H1 (cell line): ENCODE results near the gene ANKFN1. TPM values are rescaled to one million over a fixed set of nuclear protein-coding genes. Genes with fewer than 3 reads are reported as not detected.

ENCODE experiments used
- CTCF ChIA-PET: fragments of 300-600 bp; sonication (Branson Sonifier 250); formaldehyde crosslinking; loops from one replicate; lab custom pipeline; 2021; ENCODE audit not compliant: partially characterized antibody; lab: Charles Lee
- POLR2A ChIA-PET: fragments of 300-600 bp; sonication (Branson Sonifier 250); formaldehyde crosslinking; loops from one replicate; lab custom pipeline; 2021; ENCODE audit warnings: inconsistent platforms; ENCODE audit not compliant: partially characterized antibody; lab: Charles Lee
- DNase-seq, 2 experiments: peaks; one replicate each; pipeline versions ENCODE4 v3.0.0 to v3.0.0-alpha.2; 2010 to 2022; ENCODE audit warnings: low spot score in 2 of 2, low read depth in 1 of 2, mixed read lengths in 1 of 2
- FAIRE-seq: peaks from 2 replicates; lab custom pipeline; 2011; peaks lifted over from hg19 to GRCh38; lab: Jason Lieb, UNC
- H2AFZ ChIP-seq: 2 replicates; pipeline ENCODE4 v1.8.1; 2012; ENCODE audit warnings: low read length, inconsistent platforms
- H2AK5ac ChIP-seq: 2 replicates; pipeline ENCODE4 v1.6.1; 2013; ENCODE audit warnings: low read depth, low read length
- H2BK120ac ChIP-seq: replicated peaks from 2 replicates; pipeline ENCODE3; 2013; ENCODE audit warnings: low read depth, low read length, inconsistent platforms
- H2BK12ac ChIP-seq: 2 replicates; pipeline ENCODE4 v1.6.1; 2013; ENCODE audit warnings: low read depth, low read length
- H2BK15ac ChIP-seq: 2 replicates; pipeline ENCODE4 v1.6.1; 2013; ENCODE audit warnings: low read length
- H2BK20ac ChIP-seq: 2 replicates; pipeline ENCODE4 v1.6.1; 2013; ENCODE audit warnings: low read length
- H2BK5ac ChIP-seq: 2 replicates; pipeline ENCODE4 v1.6.1; 2013; ENCODE audit warnings: low read depth, low read length
- H3K14ac ChIP-seq: 2 replicates; pipeline ENCODE4 v1.6.1; 2013; ENCODE audit warnings: inconsistent platforms; ENCODE audit not compliant: insufficient read length
- H3K18ac ChIP-seq: 2 replicates; pipeline ENCODE4 v1.6.1; 2013; ENCODE audit warnings: low read length; ENCODE audit errors: extremely low read depth
- H3K23ac ChIP-seq: 2 replicates; pipeline ENCODE4 v1.6.1; 2013; ENCODE audit warnings: inconsistent platforms; ENCODE audit not compliant: insufficient read length
- H3K23me2 ChIP-seq: 2 replicates; pipeline ENCODE4 v1.6.1; 2013; ENCODE audit warnings: low read depth, low read length
- H3K27ac ChIP-seq: 2 replicates; pipeline ENCODE4 v1.6.1; 2011; ENCODE audit warnings: low read depth, low read length, inconsistent platforms
- H3K27me3 ChIP-seq, 4 experiments: replicated peaks in 1 of 4; 1 replicate in 1 of 4; 2 replicates in 3 of 4; pipeline versions ENCODE4 v1.6.1 to v1.8.1; 2011 to 2013; ENCODE audit warnings: low read length in 3 of 4, mild to moderate bottlenecking in 3 of 4, inconsistent platforms in 2 of 4, mixed read lengths in 2 of 4, moderate library complexity in 1 of 4; ENCODE audit not compliant: control insufficient read depth in 3 of 4, insufficient read depth in 3 of 4; ENCODE audit errors: extremely low read depth in 1 of 4
- H3K36me3 ChIP-seq, 4 experiments: 2 replicates each; pipeline versions ENCODE4 v1.6.1 to v1.8.1; 2011 to 2013; ENCODE audit warnings: mild to moderate bottlenecking in 4 of 4, low read length in 3 of 4, moderate library complexity in 2 of 4, control low read depth in 1 of 4, inconsistent platforms in 1 of 4; ENCODE audit not compliant: insufficient read depth in 4 of 4, control insufficient read depth in 2 of 4
- H3K4ac ChIP-seq: replicated peaks from 2 replicates; pipeline ENCODE3; 2013; ENCODE audit warnings: low read length, low read depth, mixed read lengths, inconsistent platforms; ENCODE audit not compliant: insufficient read length
- H3K4me1 ChIP-seq, 4 experiments: replicated peaks in 1 of 4; 1 replicate in 1 of 4; 2 replicates in 3 of 4; pipeline versions ENCODE4 v1.6.1 to v1.8.1; 2011 to 2013; ENCODE audit warnings: low read length in 3 of 4, inconsistent platforms in 2 of 4, mixed read lengths in 1 of 4; ENCODE audit not compliant: insufficient read depth in 4 of 4, control insufficient read depth in 3 of 4
- H3K4me2 ChIP-seq, 2 experiments: 2 replicates each; pipeline versions ENCODE4 v1.6.1 to v1.8.1; 2011 to 2013; ENCODE audit warnings: low read depth in 2 of 2, low read length in 2 of 2, control low read depth in 1 of 2, inconsistent platforms in 1 of 2, mild to moderate bottlenecking in 1 of 2; ENCODE audit not compliant: insufficient read depth in 1 of 2
- H3K4me3 ChIP-seq, 4 experiments: fragments of 200-600, 300-600 bp in 1 of 4; sonication (generic), shearing (Covaris generic), sonication (Bioruptor Twin) in 1 of 4; 2 replicates each; pipeline versions ENCODE4 v1.5.1 to v1.8.1; 2011 to 2016; ENCODE audit warnings: low read length in 4 of 4, low read depth in 3 of 4, control low read depth in 2 of 4, inconsistent platforms in 2 of 4, mild to moderate bottlenecking in 2 of 4, mixed read lengths in 1 of 4, moderate library complexity in 1 of 4; ENCODE audit not compliant: insufficient read depth in 2 of 4; ENCODE audit errors: extremely low read depth in 1 of 4
- H3K56ac ChIP-seq: replicated peaks from 2 replicates; pipeline ENCODE3; 2013; ENCODE audit warnings: low read depth, mild to moderate bottlenecking, mixed read lengths, low read length, inconsistent platforms; ENCODE audit not compliant: insufficient read length
- H3K79me1 ChIP-seq: 2 replicates; pipeline ENCODE4 v1.6.1; 2013; ENCODE audit warnings: low read depth, low read length, control low read depth
- H3K79me2 ChIP-seq, 2 experiments: 2 replicates each; pipeline versions ENCODE4 v1.6.1 to v1.8.1; 2012 to 2013; ENCODE audit warnings: low read length in 2 of 2, mild to moderate bottlenecking in 2 of 2, inconsistent platforms in 1 of 2; ENCODE audit not compliant: insufficient read depth in 2 of 2, control insufficient read depth in 1 of 2
- H3K9ac ChIP-seq, 4 experiments: replicated peaks in 1 of 4; 1 replicate in 1 of 4; 2 replicates in 3 of 4; pipeline versions ENCODE4 v1.6.1 to v1.8.1; 2011 to 2013; ENCODE audit warnings: low read depth in 3 of 4, low read length in 3 of 4, control low read depth in 2 of 4, mild to moderate bottlenecking in 2 of 4, moderate library complexity in 2 of 4, inconsistent platforms in 1 of 4; ENCODE audit errors: extremely low read depth in 1 of 4
- H3K9me3 ChIP-seq, 2 experiments: 2 replicates each; pipeline versions ENCODE4 v1.6.1 to v1.8.1; 2012 to 2013; ENCODE audit warnings: mild to moderate bottlenecking in 2 of 2, moderate library complexity in 2 of 2, control low read depth in 1 of 2, inconsistent platforms in 1 of 2, low read depth in 1 of 2, low read length in 1 of 2, mixed read lengths in 1 of 2; ENCODE audit not compliant: insufficient read depth in 2 of 2
- H4K20me1 ChIP-seq, 2 experiments: replicated peaks in 1 of 2; 2 replicates each; pipeline versions ENCODE3 to v1.8.1; 2011 to 2013; ENCODE audit warnings: inconsistent platforms in 2 of 2, low read length in 2 of 2, mild to moderate bottlenecking in 1 of 2; ENCODE audit not compliant: insufficient read depth in 2 of 2, control insufficient read depth in 1 of 2
- H4K5ac ChIP-seq: 2 replicates; pipeline ENCODE4 v1.6.1; 2013; ENCODE audit warnings: low read length, low read depth, mixed read lengths, inconsistent platforms; ENCODE audit not compliant: insufficient read length
- H4K8ac ChIP-seq: 2 replicates; pipeline ENCODE4 v1.8.0; 2013; ENCODE audit warnings: mild to moderate bottlenecking, moderate library complexity, low read length, inconsistent platforms; ENCODE audit not compliant: insufficient read depth; ENCODE audit errors: extremely low read depth
- H4K91ac ChIP-seq: replicated peaks from 2 replicates; pipeline ENCODE3; 2013; ENCODE audit warnings: low read length, mixed read lengths, inconsistent platforms; ENCODE audit not compliant: insufficient read length
- EZH2 ChIP-seq: fragments of 200-600 bp; sonication (generic); IDR thresholded peaks from 2 replicates; pipeline ENCODE4 v1.7.1; 2012; ENCODE audit warnings: low read depth, mild to moderate bottlenecking, moderate library complexity, low read length, inconsistent platforms; ENCODE audit not compliant: severe bottlenecking
- TCF12 ChIP-seq: IDR thresholded peaks from 2 replicates; pipeline ENCODE4 v1.6.1; 2011; ENCODE audit warnings: low read depth, mild to moderate bottlenecking, low read length
- WGBS, 2 experiments: shearing (Covaris generic) in 1 of 2; methylation state at CpG; one replicate each; pipeline versions ENCODE4 v1.1.6 to v1.1.7; 2013 to 2015; ENCODE audit warnings: low lambda C conversion rate in 2 of 2, mixed read lengths in 2 of 2, inconsistent platforms in 1 of 2, low coverage in 1 of 2, missing lambda C conversion rate in 1 of 2; ENCODE audit not compliant: insufficient replicate concordance in 2 of 2, insufficient coverage in 1 of 2, insufficient read length in 1 of 2; ENCODE audit errors: extremely low coverage in 1 of 2, missing lambda C conversion rate in 1 of 2; 5-methylcytosine and 5-hydroxymethylcytosine counted together
- polyA plus RNA-seq, 7 experiments: library from polyadenylated mRNA; depleted of rRNA in 3 of 7; stranded (reverse) in 5 of 7; unstranded in 2 of 7; fragments of >200 nt in 5 of 7; fragments of 200-250 nt in 2 of 7; gene quantifications; 1 replicate in 5 of 7; 2 replicates in 1 of 7; 4 replicates in 1 of 7; pipeline versions ENCODE4 v1.2.1 to v1.2.3, GENCODE V29; 2011 to 2013; ENCODE audit warnings: missing spikeins in 2 of 7, mixed read lengths in 2 of 7
- total RNA-seq: library from RNA; stranded (reverse); fragmentation: NEBNext Ultra II Directional; extraction: Animal tissue kit (Norgen Biotek cat#: 25700); gene quantifications from 2 replicates; pipeline ENCODE4 v1.2.1, GENCODE V29; 2021

The ANKFN1 gene
- total and polyA plus RNA-seq, 2 of the 8 experiments (the other 6 are each of a cell fraction or from before 2014, with no cell fraction given) = not detected

DNA sequence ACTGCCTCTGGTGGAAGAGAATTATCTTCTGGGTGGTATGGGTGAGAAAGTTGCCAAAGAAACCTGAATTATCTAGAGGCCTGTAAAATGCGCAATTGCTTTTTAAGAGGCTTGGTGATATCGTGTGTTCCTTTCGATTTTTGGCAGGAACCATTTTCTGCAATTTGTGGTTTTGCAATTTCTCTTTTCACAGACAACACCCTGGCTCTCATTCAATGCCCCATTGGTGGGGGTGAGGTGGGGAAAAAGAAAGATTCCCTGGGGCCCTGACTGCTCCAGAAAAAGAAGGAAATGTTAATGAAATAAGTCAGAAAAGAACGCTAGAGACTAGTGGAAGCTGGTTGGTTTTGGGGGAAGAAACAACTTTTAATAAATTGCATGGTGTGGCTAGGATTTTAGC is 77.4 kb downstream of the ANKFN1 start:
- FAIRE-seq = no peak
- H3K27me3 ChIP-seq = no peaks in the 10 kb centered on the region
- TF ChIP-seq EZH2 (no peak), TCF12 (no peak)

More for the DNA sequence above, 77.4 kb downstream of the ANKFN1 start:
- no peak for DNase-seq
- Histone ChIP-seq H3K79me2 (no peaks in the 10 kb centered on the region), H4K20me1 (no peaks in the 10 kb centered on the region), H3K56ac (no peak overlapping the region), H3K79me1 (no peaks in the 10 kb centered on the region), H4K5ac (no peak overlapping the region), H3K23me2 (no peaks in the 10 kb centered on the region), H3K4ac (no peak overlapping the region), H4K91ac (no peak overlapping the region), H3K4me2 (no peak overlapping the region), H2AK5ac (no peak overlapping the region), H3K9ac (no peak overlapping the region), H2AFZ (peak overlapping the region; percentile 34; the same call in 1 of the 2 replicates), H3K14ac (no peak overlapping the region), H2BK120ac (no peak overlapping the region), H3K9me3 (no peaks in the 10 kb centered on the region), H2BK15ac (no peak overlapping the region), H4K8ac (no peak overlapping the region), H3K23ac (no peak overlapping the region), H2BK12ac (no peak overlapping the region), H3K36me3 (no peaks in the 10 kb centered on the region), H3K27ac (no peak overlapping the region), H3K18ac (no peak overlapping the region), H2BK20ac (no peak overlapping the region), H3K4me3 (no peak overlapping the region), H2BK5ac (no peak overlapping the region), H3K4me1 (peaks cover 0 to 5% (median 0%) of the 10 kb centered on the region in 4 experiments; a peak in 1 of 7 replicates)
- WGBS, 2 experiments = 87% methylated on average over 4 of the region's 4 CpGs; no CpG with 5 or more reads in 1 of the 2 experiments
- POLR2A ChIA-PET = no interaction called here
- CTCF ChIA-PET = interaction anchor here (0.8 to 1.8 kb wide), 4 partner anchors 12 to 57 kb away, joined by 3 to 5 read pairs (median 4); no protein-coding TSS in a partner anchor
